Stimulated activated CD4-positive, alpha-beta T cell treated with anti-CD3 and anti-CD28 coated beads, TNF-alpha, amount 100 ng/mL, for 48 hours (primary cell): ENCODE measurements around the gene SLC47A1.
"Not testable (repeated sequence)": the region's sequence is repeated elsewhere in the genome, so short reads cannot be mapped to it uniquely, and the experiment has no call there.

Experiments used
- DNase-seq, 3 donors: peaks; one replicate each; pipeline ENCODE4 v3.0.0-alpha.2; 2020; ENCODE audit warnings: low read depth in 3 of 3

Gene SLC47A1

GRCh38 chr17:19533718-19534561 lies at the start of gene SLC47A1:
SLC47A1 (plus strand) TSS chr17:19533854; CDS start chr17:19533940, 86 bp downstream.
- no peak for DNase-seq

- no peak for DNase-seq
These were observed 47.8 kb upstream of the SLC47A1 start for GRCh38 chr17:19485800-19486340.

- DNase-seq: no peak
These were observed 47.2 kb upstream of the SLC47A1 start for GRCh38 chr17:19486351-19487023.

GRCh38 chr17:19487024-19487600 lies 46.5 kb upstream of the SLC47A1 start:
- DNase-seq: no peak

- DNase-seq: no peak
These were observed 41.5 kb upstream of the SLC47A1 start for GRCh38 chr17:19492141-19492540.

GRCh38 chr17:19494961-19495806 lies 38.5 kb upstream of the SLC47A1 start:
- DNase-seq: no peak

- no peak for DNase-seq
These were observed 37.7 kb upstream of the SLC47A1 start for GRCh38 chr17:19495828-19496528.

GRCh38 chr17:19497624-19498023 lies 36.0 kb upstream of the SLC47A1 start:
- no peak for DNase-seq

GRCh38 chr17:19501219-19501618 lies 32.4 kb upstream of the SLC47A1 start:
- DNase-seq: no peak

- DNase-seq: peak in 1 of 3 donors; percentile 35
These were observed 31.1 kb upstream of the SLC47A1 start for GRCh38 chr17:19502517-19502916.

GRCh38 chr17:19505561-19505960 lies 28.1 kb upstream of the SLC47A1 start:
- DNase-seq: not testable (repeated sequence)

- peak; percentile 57 to 71 (median 62) for DNase-seq
These were observed 25.7 kb upstream of the SLC47A1 start for GRCh38 chr17:19507775-19508576.

- DNase-seq: no peak
These were observed 25.1 kb upstream of the SLC47A1 start for GRCh38 chr17:19508577-19508867.

- DNase-seq: not testable (repeated sequence)
These were observed 24.3 kb upstream of the SLC47A1 start for GRCh38 chr17:19509281-19509852.

GRCh38 chr17:19510903-19511302 lies 22.8 kb upstream of the SLC47A1 start:
- no peak for DNase-seq

GRCh38 chr17:19513897-19514488 lies 19.7 kb upstream of the SLC47A1 start:
- DNase-seq: peak in 2 of 3 donors; percentile 26 to 54

- DNase-seq: no peak
These were observed 16.0 kb upstream of the SLC47A1 start for GRCh38 chr17:19517699-19518098.

- not testable (repeated sequence) for DNase-seq
These were observed 14.0 kb upstream of the SLC47A1 start for GRCh38 chr17:19519388-19520291.
